ENCODE data around the gene PARP3. TPM values are rescaled to one million over a fixed set of nuclear protein-coding genes. Genes with fewer than 3 reads are reported as not detected.

Gene PARP3
- polyA plus RNA-seq, 1 of the 3 experiments (the other 2 are of a cell fraction): 31.1 TPM

GRCh38 chr3:51986010-51986947, 44.1 kb downstream of the PARP3 start:
- Histone ChIP-seq H3K9me3 (no peaks in the 10 kb centered on the region), H3K4me3 (ENCODE audit: low read depth in 2 of 2, low read length in 1 of 2) (no peak overlapping the region), H3K79me2 (ENCODE audit: insufficient read depth) (peaks cover 26% of the 10 kb centered on the region), H2AFZ (ENCODE audit: low read depth) (no peak overlapping the region), H3K4me2 (no peak overlapping the region), H3K9ac (no peak overlapping the region), H3K9me2 (no peaks in the 10 kb centered on the region), H3K36me3 (replicated peaks in 1 of 2; ENCODE audit: control insufficient read depth in 1 of 2, insufficient read depth in 2 of 2, low read length in 1 of 2) (no peaks in the 10 kb centered on the region), H4K20me1 (ENCODE audit: insufficient read depth) (no peaks in the 10 kb centered on the region), H3K27ac (ENCODE audit: low read depth in 2 of 2, low read length in 1 of 2) (no peak overlapping the region; a peak in 1 of 4 replicates), H3K4me1 (ENCODE audit: control insufficient read depth in 1 of 2, insufficient read depth in 2 of 2, low read depth in 1 of 2, low read length in 1 of 2) (peaks cover 5 to 20% of the 10 kb centered on the region in 2 experiments; a peak in 3 of 4 replicates), H3F3A (replicated peaks; ENCODE audit: insufficient read depth) (peaks cover 35% of the 10 kb centered on the region), H3K27me3 (ENCODE audit: insufficient read depth) (no peaks in the 10 kb centered on the region)
- POLR2A ChIA-PET: interaction anchor here (0.7 to 1.7 kb wide), 2 partner anchors 10 to 19 kb away, joined by 3 to 13 read pairs; partner anchors contain the start of gene RPL29
- DNase-seq: no peak
- 91% methylated on average over 9 of the region's 12 CpGs for WGBS (ENCODE audit: low lambda C conversion rate)
- CTCF ChIA-PET: interaction anchor here (0.6 to 1.6 kb wide), 4 partner anchors 12 to 88 kb away, joined by 3 read pairs; partner anchors contain the start of genes ABHD14A and RRP9
- TF ChIP-seq RFX5 (IDR thresholded peaks at IDR 0.05; ENCODE audit: low read length) (no peak), MEF2A (IDR thresholded peaks at IDR 0.05; ENCODE audit: borderline replicate concordance, low read depth) (no peak)

- Histone ChIP-seq H2AFZ (ENCODE audit: low read depth) (no peak overlapping the region), H3K79me2 (ENCODE audit: insufficient read depth) (peaks cover 26% of the 10 kb centered on the region), H3K9ac (no peak overlapping the region), H3K9me3 (no peaks in the 10 kb centered on the region), H3K4me1 (ENCODE audit: control insufficient read depth in 1 of 2, insufficient read depth in 2 of 2, low read depth in 1 of 2, low read length in 1 of 2) (peaks cover 5 to 22% of the 10 kb centered on the region in 2 experiments; a peak in 3 of 4 replicates), H3K27ac (ENCODE audit: low read depth in 2 of 2, low read length in 1 of 2) (no peak overlapping the region), H3K9me2 (no peaks in the 10 kb centered on the region), H3K36me3 (replicated peaks in 1 of 2; ENCODE audit: control insufficient read depth in 1 of 2, insufficient read depth in 2 of 2, low read length in 1 of 2) (peaks cover 6 to 8% of the 10 kb centered on the region in 2 experiments), H3K27me3 (ENCODE audit: insufficient read depth) (no peaks in the 10 kb centered on the region), H3K4me2 (no peak overlapping the region), H3K4me3 (ENCODE audit: low read depth in 2 of 2, low read length in 1 of 2) (no peak overlapping the region), H4K20me1 (ENCODE audit: insufficient read depth) (0 out of 2 replicates have a peak, but pooled peaks cover 8% of the 10 kb centered on the region), H3F3A (replicated peaks; ENCODE audit: insufficient read depth) (peaks cover 40% of the 10 kb centered on the region)
- CTCF ChIA-PET: interaction anchor here (1.6 kb wide), 1 partner anchor 46 kb away, joined by 3 read pairs; the partner anchor contains the start of gene RRP9
- DNase-seq: no peak
- WGBS (ENCODE audit: low lambda C conversion rate): 90% methylated on average over 7 of the region's 7 CpGs
- POLR2A ChIA-PET: interaction anchor here (1.7 kb wide), 1 partner anchor 8 kb away, joined by 13 read pairs; the partner anchor contains the start of gene RPL29
- TF ChIP-seq MAX (IDR thresholded peaks at IDR 0.05; ENCODE audit: low read depth) (no peak), GABPA (IDR thresholded peaks at IDR 0.05; ENCODE audit: low read depth) (no peak), POLR2AphosphoS5 (IDR thresholded peaks at IDR 0.05; ENCODE audit: low read depth, low read length) (no peak), SMC3 (IDR thresholded peaks at IDR 0.05; ENCODE audit: low read depth, low read length) (no peak), MXI1 (IDR thresholded peaks at IDR 0.05; ENCODE audit: low read depth, low read length) (no peak), FOSL2 (IDR thresholded peaks at IDR 0.05; ENCODE audit: borderline replicate concordance, low read depth) (no peak), FOXJ3 (CRISPR knock-in tag; IDR thresholded peaks at IDR 0.05) (no peak), TEAD4 (IDR thresholded peaks at IDR 0.05; ENCODE audit: borderline replicate concordance, insufficient read depth) (no peak), EZH2phosphoT487 (IDR thresholded peaks at IDR 0.05; ENCODE audit: borderline replicate concordance, low read depth) (no peak), TCF12 (IDR thresholded peaks at IDR 0.05) (no peak), RXRA (IDR thresholded peaks at IDR 0.05; ENCODE audit: borderline replicate concordance, low read depth) (no peak), TAF1 (IDR thresholded peaks at IDR 0.05; ENCODE audit: borderline replicate concordance, low read depth, low read length) (no peak), ZBTB33 (IDR thresholded peaks at IDR 0.05; ENCODE audit: borderline replicate concordance, low read depth) (no peak), ELF1 (IDR thresholded peaks at IDR 0.05) (no peak), NRF1 (IDR thresholded peaks at IDR 0.05; ENCODE audit: low read depth, low read length) (no peak), NFIC (IDR thresholded peaks at IDR 0.05; ENCODE audit: borderline replicate concordance) (no peak)
Observed at GRCh38 chr3:51987568-51987967, 45.4 kb downstream of the PARP3 start.

Data from SK-N-SH (cell line).